Measurements from ENCODE around the gene CFAP45. TPM values are rescaled to one million over a fixed set of nuclear protein-coding genes. Genes with fewer than 3 reads are reported as not detected.
A peak's percentile ranks its signal among the peaks of the same experiment; 100 is the strongest.

Gene CFAP45
- total RNA-seq, 2 experiments from 2014 or later, result 1.3 to 1.4 TPM

- H3K27me3 Mint-ChIP-seq, result no peaks in the 10 kb centered on the region
- TF ChIP-seq CTCF (IDR thresholded peaks at IDR 0.05), result no peak
- no peak overlapping the region for H3K27ac Mint-ChIP-seq
- intact Hi-C loops (cut with micrococcal nuclease), result no loop called here
- H3K9me3 Mint-ChIP-seq, result peaks cover 4% of the 10 kb centered on the region
- H3K36me3 Mint-ChIP-seq (ENCODE audit: low read depth), result peaks cover 1% of the 10 kb centered on the region
- ChIA-PET POLR2A (interaction anchor here (0.9 to 1.9 kb wide), 3 partner anchors 10 to 94 kb away, joined by 3 to 5 read pairs (median 3); partner anchors contain the start of gene TAGLN2), CTCF (interaction anchor here (1.1 to 3.1 kb wide), 6 partner anchors 10 to 60 kb away, joined by 3 to 13 read pairs (median 6); no protein-coding TSS in a partner anchor)
- H3K4me1 Mint-ChIP-seq (ENCODE audit: low read depth), result peaks cover 31% of the 10 kb centered on the region
- H3K4me3 Mint-ChIP-seq, result no peak overlapping the region
- ATAC-seq (no peak), DNase-seq (no peak)
Measured at GRCh38 chr1:159831412-159832141, 68.4 kb downstream of the CFAP45 start.

- ChIA-PET CTCF (interaction anchor here (1.1 to 3.1 kb wide), 5 partner anchors 11 to 60 kb away, joined by 3 to 13 read pairs (median 6); no protein-coding TSS in a partner anchor), POLR2A (interaction anchor here (1.5 kb wide), 1 partner anchor 95 kb away, joined by 3 read pairs; the partner anchor contains the start of gene TAGLN2)
- intact Hi-C loops (cut with micrococcal nuclease), result no loop called here
- Mint-ChIP-seq H3K4me3 (no peak overlapping the region), H3K27ac (no peak overlapping the region), H3K4me1 (ENCODE audit: low read depth) (peaks cover 39% of the 10 kb centered on the region), H3K9me3 (peaks cover 4% of the 10 kb centered on the region), H3K27me3 (no peaks in the 10 kb centered on the region), H3K36me3 (ENCODE audit: low read depth) (peaks cover 3% of the 10 kb centered on the region)
- no peak for DNase-seq
- TF ChIP-seq CTCF (IDR thresholded peaks at IDR 0.05), result no peak
- no peak for ATAC-seq
Measured at GRCh38 chr1:159830722-159831121, 69.2 kb downstream of the CFAP45 start.

GRCh38 chr1:159829822-159830465 is 70.0 kb downstream of the CFAP45 start:
- Mint-ChIP-seq H3K27me3 (no peaks in the 10 kb centered on the region), H3K27ac (no peak overlapping the region)
- POLR2A ChIA-PET, result interaction anchor here (1.3 kb wide), 1 partner anchor 11 kb away, joined by 4 read pairs; no protein-coding TSS in a partner anchor

GRCh38 chr1:159829273-159829634 is 70.7 kb downstream of the CFAP45 start:
- peaks cover 3% of the 10 kb centered on the region for H3K36me3 Mint-ChIP-seq (ENCODE audit: low read depth)
- H3K9me3 Mint-ChIP-seq, result peaks cover 4% of the 10 kb centered on the region
- DNase-seq, result no peak
- no peak for ATAC-seq
- CTCF ChIA-PET, result interaction anchor here (1.2 kb wide), 1 partner anchor 30 kb away, joined by 4 read pairs; no protein-coding TSS in a partner anchor
- POLR2A ChIA-PET, result interaction anchor here (1.3 kb wide), 1 partner anchor 10 kb away, joined by 4 read pairs; no protein-coding TSS in a partner anchor
- peaks cover 53% of the 10 kb centered on the region for H3K4me1 Mint-ChIP-seq (ENCODE audit: low read depth)
- intact Hi-C loops (cut with micrococcal nuclease), result no loop called here
- H3K4me3 Mint-ChIP-seq, result no peak overlapping the region
- no peaks in the 10 kb centered on the region for H3K27me3 Mint-ChIP-seq
- peak; percentile 32 for TF ChIP-seq CTCF (IDR thresholded peaks at IDR 0.05)
- H3K27ac Mint-ChIP-seq, result no peak overlapping the region

More at GRCh38 chr1:159829822-159830465, 70.0 kb downstream of the CFAP45 start:
- peaks cover 4% of the 10 kb centered on the region for H3K9me3 Mint-ChIP-seq
- no peak for DNase-seq
- no peak for ATAC-seq
- intact Hi-C loops (cut with micrococcal nuclease), result no loop called here
- H3K4me1 Mint-ChIP-seq (ENCODE audit: low read depth), result peaks cover 47% of the 10 kb centered on the region
- H3K36me3 Mint-ChIP-seq (ENCODE audit: low read depth), result peaks cover 3% of the 10 kb centered on the region
- TF ChIP-seq CTCF (IDR thresholded peaks at IDR 0.05), result no peak
- CTCF ChIA-PET, result interaction anchor here (0.7 to 3.1 kb wide), 6 partner anchors 10 to 31 kb away, joined by 3 to 13 read pairs (median 5); no protein-coding TSS in a partner anchor
- H3K4me3 Mint-ChIP-seq, result no peak overlapping the region

All from activated CD8-positive, alpha-beta T cell treated with anti-CD3 and anti-CD28 coated beads for 36 hours (primary cell).